ENCODE results near the gene NEURL1.

The NEURL1 gene

GRCh38 chr10:103612462-103613365, 119.2 kb downstream of the NEURL1 start:
- FAIRE-seq = no peak

DNA sequence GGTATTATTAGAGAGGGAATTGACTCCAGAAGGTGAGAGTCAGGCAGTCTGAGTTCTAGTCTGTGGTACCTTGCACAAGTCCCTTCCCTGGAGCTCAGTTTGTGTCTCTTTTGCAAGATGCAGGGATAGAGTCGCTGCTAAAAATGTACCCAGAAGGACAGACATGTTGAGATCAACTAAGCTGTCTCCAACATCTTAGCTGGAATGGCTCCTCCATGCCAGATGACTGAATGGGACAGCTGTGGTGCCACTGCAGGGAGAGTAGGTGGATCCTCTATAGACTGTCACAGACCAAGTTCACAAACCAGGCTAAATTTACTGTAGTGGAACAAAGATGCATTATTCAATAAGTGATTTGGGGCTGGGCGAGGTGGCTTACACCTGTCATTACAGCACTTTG, 120.1 kb downstream of the NEURL1 start:
- no peak for FAIRE-seq

GRCh38 chr10:103614306-103615158, 121.0 kb downstream of the NEURL1 start:
- FAIRE-seq = no peak

GRCh38 chr10:103616705-103617601, 123.4 kb downstream of the NEURL1 start:
- FAIRE-seq = no peak

DNA sequence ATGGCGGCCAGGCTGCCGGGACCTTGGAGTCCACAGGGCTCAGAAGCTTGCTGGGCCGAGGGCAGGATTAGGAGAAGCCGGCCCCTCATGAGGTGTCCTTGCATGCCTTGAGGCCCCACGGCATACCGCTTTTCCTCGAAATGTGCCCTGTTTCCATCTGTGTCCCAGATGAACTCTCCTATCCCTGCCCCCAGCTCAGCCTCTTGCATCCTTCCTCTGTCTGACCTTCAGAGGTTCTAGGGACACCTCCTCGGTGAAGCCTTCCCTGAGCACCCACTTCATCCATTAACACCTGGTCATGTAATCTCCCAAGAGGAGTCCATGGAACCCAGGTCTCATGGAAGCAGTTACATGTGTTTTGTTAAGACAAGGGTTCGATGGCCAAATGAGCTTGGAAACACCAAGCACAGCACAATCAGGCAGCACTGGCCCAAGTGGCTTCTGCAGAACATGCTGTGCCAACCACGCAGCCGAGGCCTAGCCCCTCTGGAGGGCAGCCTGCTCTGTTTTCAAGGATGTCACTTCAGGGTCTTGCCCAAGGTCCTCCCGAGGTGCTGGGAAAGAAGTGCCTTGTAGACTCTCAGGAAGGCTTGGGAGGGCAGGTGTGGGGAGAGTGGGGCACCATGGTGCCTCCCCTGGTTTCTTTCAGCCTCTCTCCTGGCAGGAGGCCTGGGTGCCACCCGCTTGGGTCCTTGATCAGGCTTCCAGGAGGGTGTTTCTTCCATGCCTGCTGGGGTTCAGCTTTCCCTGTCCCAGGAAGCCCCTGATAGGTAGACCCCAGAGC, 124.3 kb downstream of the NEURL1 start:
- FAIRE-seq = no peak

DNA sequence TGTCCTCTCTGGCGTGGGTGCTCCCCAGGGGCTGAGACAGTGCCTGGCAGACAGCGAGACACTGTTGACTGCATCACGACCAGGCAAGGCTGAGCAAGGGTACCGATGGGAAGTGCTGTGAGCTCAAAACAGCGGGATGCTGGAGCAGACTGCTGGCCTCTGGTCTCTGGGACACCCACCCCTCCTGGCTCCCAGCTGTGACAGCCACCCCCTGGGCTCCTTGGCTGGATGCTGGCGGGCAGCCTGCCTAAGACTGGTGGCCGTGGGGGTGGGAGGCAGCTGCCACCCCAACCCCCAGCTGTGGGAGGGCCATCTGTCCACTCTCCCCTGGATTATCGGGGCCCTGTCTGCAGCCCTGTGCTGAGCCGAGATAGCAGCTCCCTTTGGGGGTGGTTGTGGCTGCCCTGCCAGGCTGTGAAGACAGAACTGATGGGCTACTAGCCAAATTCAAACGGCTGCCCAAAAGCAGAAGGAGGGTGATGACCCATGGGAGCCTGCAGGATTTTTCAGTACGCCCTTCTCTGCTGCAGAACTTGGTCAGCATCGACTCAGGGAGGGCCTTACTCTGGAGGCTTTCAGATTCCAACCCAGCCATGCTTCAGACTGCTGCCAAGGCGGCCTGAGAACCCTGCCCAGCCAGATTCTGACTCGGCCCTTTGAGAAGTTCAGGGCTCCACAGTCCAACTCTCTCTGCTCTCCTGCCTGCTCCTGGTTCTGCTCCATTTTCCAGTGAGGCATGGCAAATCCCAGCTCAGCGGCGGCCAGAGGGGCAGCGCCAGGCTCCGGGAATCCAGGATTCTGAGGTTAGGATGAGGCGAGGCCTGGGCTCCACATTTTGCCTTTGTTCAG, 125.3 kb downstream of the NEURL1 start:
- FAIRE-seq = no peak

DNA sequence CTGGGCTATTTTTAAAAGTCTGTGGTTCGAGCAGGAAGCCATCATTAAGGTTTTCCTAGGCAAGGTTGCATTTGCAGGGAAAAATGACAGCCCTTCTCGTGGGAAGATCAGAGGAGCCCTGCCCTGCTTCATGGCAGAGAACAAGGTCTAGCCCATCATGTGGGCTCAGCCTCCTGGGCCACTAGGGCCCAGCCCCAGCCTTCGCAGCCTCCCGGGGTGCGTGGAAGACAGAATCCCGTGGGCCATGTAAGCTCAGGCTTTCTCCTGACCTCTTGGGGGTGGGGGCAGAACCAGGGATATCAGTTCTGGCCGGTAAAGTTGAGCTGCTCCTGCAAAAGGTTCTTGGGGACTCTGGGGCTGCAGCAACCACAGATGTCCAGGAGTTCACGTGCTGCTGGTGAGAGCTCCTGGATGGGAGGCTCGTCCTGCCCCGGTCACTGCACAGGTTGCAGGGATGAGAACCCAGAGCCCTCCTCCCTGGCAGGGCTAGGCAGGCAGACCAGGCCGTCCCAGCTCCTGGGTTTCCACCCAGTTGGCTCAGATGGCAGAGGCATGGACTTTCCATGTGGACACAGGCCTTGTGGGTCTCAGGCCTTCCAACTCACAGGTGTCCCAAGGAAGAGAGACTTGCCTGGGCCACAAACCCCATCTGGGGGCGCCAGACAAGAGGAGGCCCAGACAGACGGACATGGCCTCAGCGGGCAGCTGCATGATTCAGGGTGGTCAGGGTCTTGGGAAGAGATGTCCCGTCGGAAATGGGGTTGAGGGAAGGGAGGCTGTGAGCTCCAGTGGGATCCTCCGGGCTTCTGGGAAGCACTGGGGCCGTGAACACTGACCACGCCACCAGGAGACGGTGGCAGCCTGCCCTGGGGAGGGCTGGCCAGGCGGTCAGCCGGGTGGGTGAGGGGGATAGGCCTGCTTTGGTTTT, 126.2 kb downstream of the NEURL1 start:
- FAIRE-seq = no peak

DNA sequence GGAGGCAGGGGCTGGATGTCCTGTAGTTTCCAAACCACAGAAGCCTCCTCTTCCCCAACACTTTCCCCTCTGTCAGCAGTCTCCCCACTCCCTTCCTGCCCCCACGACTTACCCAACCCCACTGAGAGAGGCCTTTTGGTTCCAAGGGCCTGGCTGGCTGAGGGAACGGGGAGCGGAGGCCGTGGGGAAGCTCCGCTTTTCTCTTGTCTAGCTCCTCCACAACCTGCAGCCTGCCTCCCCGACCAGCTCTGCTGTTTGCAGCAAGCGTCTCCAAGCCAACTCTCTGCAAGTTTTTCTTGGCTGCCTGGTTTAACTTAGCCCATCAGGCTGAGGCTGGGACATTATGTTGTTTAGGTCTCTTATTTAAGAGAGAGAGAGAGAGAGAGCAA, 126.8 kb downstream of the NEURL1 start:
- FAIRE-seq = no peak

- no peak for FAIRE-seq
Observed at GRCh38 chr10:103620891-103621782, 127.6 kb downstream of the NEURL1 start.

GRCh38 chr10:103621783-103622125, 128.2 kb downstream of the NEURL1 start:
- FAIRE-seq = no peak

DNA sequence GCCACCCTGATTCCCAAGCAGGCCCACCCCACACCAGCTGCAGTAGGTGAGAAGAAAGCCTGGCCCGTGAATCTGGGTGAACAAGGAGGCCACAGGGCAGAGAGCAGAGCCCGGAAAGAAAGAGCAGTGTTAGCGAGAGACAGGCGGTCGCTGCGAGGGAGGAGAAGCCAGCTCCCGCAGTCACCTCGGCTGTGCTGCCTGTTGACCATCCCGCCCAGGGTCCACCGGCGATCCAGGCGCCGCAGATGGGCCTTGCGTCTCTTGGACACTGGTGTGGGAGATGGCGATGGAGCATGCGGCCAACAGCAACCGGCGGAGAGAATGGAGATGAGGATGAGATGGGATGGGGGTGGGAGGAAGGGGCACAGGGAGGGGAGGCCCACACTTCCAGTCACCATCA, 128.8 kb downstream of the NEURL1 start:
- no peak for FAIRE-seq

DNA sequence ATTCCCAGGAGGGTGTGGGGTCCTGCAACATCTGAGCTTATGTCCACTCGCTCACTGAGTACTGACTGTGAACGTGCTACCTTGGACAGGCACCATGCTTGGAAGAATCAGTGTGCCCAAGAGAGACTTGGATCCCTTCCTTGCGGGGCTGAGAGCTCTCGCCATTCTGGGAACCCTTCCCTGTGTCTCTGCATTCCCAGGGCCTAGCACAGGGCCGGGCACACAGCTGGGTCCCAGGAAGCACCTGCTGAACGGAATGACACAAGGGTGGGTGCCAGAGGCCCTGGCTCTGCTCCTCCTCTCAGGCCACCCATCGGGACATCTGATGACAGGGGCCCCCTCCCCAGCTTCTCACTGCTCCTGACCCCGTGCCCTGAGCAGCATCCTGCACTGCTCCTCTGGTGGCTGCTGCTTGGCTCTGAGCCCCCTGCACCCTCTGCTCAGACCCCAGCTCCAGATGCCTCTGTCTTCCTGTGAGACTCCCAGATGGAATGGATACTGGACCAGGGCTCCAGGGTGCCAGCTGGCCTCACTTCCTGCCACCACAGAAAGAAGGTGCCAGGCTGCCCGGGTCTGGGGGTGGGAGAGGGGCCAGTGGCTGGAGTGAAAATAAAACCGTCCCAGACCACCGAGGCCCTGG, 129.6 kb downstream of the NEURL1 start:
- no peak for FAIRE-seq

DNA sequence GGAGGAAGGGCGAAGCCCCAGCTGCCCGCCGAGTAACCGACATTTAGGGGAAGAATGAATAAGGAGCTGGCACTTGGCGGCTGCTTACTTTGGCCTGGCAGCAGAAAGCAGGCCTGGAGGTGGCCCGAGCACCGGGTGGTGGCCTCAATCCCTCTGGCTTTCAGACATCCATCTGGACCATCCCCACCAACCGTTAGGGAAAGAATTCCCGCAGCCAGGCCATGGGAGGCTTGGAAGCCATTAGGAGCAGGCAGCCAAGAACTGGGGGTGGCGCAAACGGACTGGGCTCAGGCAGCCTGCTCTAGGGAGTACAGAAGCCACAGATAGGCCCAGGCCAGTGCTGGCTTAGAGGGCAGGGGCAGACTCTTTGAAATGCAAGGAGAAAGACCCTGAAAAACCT, 132.7 kb downstream of the NEURL1 start:
- FAIRE-seq = no peak

DNA sequence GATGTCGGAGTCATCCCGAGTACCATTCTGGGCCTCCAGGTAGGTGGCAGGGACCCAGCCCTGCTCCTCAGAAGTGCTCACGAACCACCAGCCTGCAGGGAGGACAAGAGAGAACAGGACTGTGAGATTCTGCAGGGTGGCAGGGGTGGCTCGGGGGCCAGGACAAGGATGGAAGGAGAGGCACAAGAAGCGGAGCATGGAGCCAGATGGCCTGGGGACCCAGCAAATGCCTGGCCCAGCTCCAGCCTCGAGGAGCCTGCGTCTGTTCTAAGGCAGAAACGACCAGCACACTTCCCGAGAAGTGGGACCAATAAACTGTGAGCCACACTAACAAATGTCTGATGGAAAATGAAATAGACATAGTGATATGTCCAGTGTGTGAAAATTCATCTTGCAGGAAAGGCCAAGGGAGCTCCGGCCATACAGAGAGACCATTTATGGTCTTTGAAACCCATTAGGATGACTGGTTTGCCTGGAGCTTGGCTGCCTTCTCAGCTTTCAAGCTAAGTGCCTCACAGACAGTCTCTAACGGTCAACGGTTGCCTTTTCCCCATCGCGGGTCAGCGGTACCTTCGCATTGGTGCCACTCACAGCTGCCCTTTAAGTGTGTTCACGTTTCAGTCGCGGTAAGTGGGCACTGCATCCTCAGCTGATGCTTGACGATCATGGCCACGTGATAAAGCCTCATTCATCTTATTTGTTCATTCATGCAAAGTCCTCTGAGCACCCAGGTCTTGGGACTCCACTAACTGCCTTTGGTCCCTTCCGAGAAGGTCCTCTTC, 133.8 kb downstream of the NEURL1 start:
- no peak for FAIRE-seq

GRCh38 chr10:103627893-103628292, 134.4 kb downstream of the NEURL1 start:
- FAIRE-seq = no peak

DNA sequence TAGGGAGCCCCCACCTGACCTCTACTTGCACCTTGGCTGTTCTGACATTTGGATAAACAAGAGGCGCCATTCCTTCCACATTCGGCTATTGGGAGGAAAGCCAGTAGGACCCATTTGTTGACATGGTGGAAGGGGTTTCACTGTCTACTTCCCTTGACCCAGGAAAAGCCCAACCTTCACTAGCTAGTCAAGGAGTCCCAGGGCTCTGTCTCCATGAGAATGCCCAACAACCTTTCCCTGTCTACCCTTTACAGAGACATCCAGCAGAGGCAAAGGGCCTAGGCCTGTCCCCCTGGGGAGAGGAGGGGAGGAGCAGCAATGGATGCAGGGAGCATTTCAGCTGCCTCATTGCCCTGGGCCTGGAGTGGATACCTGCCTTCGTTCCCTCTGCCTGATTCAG, 136.1 kb downstream of the NEURL1 start:
- no peak for FAIRE-seq

- no peak for FAIRE-seq
Observed at GRCh38 chr10:103630156-103630555, 136.7 kb downstream of the NEURL1 start.

DNA sequence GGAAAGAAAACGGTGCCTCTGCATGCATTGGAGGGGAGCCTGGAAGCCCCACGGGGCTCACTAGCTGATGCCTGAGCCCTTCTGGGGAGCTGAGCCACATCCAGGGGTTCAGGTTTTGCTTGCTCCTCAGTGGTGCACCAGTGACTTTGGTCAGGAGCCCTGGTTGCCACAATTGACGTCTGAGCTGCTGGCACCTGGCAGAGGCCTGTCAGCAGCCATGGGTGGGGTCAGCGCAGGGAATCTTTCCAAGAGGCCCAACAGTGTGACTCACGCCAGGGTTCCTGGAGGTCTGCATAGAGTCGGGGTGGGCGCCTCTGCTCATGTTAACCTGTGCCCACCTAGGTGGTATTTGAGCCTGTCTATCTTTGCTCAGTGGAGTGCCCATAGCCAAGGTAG, 138.7 kb downstream of the NEURL1 start:
- no peak for FAIRE-seq

All from TTC549 (cell line).